HEK293 (cell line): ENCODE data around the gene HMG20A.

Experiments used
- YY1 ChIP-seq: fragments of 450-650 bp; formaldehyde crosslinking; IDR thresholded peaks from 2 replicates; pipeline ENCODE4 v1.5.1; 2018; ENCODE audit warnings: missing biosample characterization, missing genetic modification characterization
- ZBTB21 ChIP-seq: fragments of 450-650 bp; formaldehyde crosslinking; IDR thresholded peaks from 2 replicates; pipeline ENCODE4 v1.5.1; 2017; ENCODE audit warnings: missing biosample characterization, missing genetic modification characterization
- ZNF664 ChIP-seq: fragments of 450-650 bp; formaldehyde crosslinking; IDR thresholded peaks from 2 replicates; pipeline ENCODE4 v1.5.1; 2016; ENCODE audit warnings: missing biosample characterization, missing genetic modification characterization
- ZNF76 ChIP-seq: fragments of 450-650 bp; formaldehyde crosslinking; IDR thresholded peaks from 2 replicates; pipeline ENCODE4; 2016; ENCODE audit warnings: low read depth, missing biosample characterization, missing genetic modification characterization, borderline replicate concordance
- ZNF792 ChIP-seq: fragments of 450-650 bp; formaldehyde crosslinking; IDR thresholded peaks from 2 replicates; pipeline ENCODE4 v1.5.1; 2016; ENCODE audit warnings: missing biosample characterization, missing genetic modification characterization
- TF ChIP-seq, protein P1 (sequence below): fragments of 450-650 bp; formaldehyde crosslinking; IDR thresholded peaks from 2 replicates; pipeline ENCODE4 v1.5.1; 2016; ENCODE audit warnings: missing biosample characterization, missing genetic modification characterization
- TF ChIP-seq, protein P2 (sequence below): fragments of 450-650 bp; formaldehyde crosslinking; IDR thresholded peaks from 2 replicates; pipeline ENCODE4 v1.5.1; 2016; ENCODE audit warnings: missing biosample characterization, missing genetic modification characterization
- TF ChIP-seq, protein P3 (sequence below): fragments of 450-650 bp; formaldehyde crosslinking; IDR thresholded peaks from 2 replicates; pipeline ENCODE4 v1.5.1; 2017; ENCODE audit warnings: missing biosample characterization, missing genetic modification characterization

DNA sequence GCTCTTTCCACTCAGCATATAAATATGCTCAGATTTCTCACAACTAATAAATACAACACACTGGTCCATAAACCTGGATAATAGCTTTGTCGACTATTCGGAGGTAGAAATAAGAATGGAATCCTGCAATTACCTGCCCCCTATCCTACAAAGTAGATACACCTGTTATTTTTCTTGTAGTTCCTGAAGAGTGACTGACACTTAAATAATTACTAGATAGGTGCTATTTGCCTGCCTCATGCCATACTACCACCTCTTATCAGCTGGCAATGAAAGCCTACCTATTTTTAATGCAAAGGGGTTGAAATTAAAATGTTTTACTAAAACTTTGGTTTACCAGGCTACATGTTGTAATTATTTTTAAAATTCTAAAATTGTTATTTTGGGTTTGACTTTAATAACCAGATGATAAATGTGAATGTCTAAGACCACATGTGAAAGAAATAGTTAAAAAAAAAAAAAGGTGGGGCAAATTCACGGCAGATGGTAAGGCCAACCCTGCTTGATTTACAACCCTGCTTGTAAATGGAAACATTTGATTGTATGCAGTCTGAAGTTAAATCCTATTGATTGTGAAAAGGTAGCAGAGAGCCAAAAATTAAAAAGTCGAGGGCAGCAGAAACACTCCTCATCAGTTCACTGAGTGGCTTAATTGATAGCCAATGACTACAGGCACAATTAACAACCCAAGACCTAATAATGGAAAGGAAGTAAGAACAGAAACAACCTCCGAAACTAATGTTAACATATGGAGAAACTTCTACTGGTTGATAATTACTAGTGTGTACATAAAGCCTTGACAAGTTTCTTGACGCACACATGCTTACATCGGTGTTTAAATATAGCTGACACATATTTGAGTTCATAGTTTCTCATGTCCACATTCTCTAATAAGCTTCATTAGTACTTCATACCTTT, 9.7 kb upstream of the HMG20A start:
- no peak for TF ChIP-seq ZNF664 (tag by site-specific recombination)
- TF ChIP-seq, protein P1, sequence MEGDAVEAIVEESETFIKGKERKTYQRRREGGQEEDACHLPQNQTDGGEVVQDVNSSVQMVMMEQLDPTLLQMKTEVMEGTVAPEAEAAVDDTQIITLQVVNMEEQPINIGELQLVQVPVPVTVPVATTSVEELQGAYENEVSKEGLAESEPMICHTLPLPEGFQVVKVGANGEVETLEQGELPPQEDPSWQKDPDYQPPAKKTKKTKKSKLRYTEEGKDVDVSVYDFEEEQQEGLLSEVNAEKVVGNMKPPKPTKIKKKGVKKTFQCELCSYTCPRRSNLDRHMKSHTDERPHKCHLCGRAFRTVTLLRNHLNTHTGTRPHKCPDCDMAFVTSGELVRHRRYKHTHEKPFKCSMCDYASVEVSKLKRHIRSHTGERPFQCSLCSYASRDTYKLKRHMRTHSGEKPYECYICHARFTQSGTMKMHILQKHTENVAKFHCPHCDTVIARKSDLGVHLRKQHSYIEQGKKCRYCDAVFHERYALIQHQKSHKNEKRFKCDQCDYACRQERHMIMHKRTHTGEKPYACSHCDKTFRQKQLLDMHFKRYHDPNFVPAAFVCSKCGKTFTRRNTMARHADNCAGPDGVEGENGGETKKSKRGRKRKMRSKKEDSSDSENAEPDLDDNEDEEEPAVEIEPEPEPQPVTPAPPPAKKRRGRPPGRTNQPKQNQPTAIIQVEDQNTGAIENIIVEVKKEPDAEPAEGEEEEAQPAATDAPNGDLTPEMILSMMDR (tag by site-specific recombination), result no peak
- no peak for TF ChIP-seq ZBTB21
- TF ChIP-seq ZNF792 (tag by site-specific recombination), result no peak
- no peak for TF ChIP-seq ZNF76 (tag by site-specific recombination)
- no peak for TF ChIP-seq YY1 (tag by site-specific recombination)
- TF ChIP-seq, protein P2, sequence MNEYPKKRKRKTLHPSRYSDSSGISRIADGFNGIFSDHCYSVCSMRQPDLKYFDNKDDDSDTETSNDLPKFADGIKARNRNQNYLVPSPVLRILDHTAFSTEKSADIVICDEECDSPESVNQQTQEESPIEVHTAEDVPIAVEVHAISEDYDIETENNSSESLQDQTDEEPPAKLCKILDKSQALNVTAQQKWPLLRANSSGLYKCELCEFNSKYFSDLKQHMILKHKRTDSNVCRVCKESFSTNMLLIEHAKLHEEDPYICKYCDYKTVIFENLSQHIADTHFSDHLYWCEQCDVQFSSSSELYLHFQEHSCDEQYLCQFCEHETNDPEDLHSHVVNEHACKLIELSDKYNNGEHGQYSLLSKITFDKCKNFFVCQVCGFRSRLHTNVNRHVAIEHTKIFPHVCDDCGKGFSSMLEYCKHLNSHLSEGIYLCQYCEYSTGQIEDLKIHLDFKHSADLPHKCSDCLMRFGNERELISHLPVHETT (tag by site-specific recombination), result no peak
- TF ChIP-seq, protein P3, sequence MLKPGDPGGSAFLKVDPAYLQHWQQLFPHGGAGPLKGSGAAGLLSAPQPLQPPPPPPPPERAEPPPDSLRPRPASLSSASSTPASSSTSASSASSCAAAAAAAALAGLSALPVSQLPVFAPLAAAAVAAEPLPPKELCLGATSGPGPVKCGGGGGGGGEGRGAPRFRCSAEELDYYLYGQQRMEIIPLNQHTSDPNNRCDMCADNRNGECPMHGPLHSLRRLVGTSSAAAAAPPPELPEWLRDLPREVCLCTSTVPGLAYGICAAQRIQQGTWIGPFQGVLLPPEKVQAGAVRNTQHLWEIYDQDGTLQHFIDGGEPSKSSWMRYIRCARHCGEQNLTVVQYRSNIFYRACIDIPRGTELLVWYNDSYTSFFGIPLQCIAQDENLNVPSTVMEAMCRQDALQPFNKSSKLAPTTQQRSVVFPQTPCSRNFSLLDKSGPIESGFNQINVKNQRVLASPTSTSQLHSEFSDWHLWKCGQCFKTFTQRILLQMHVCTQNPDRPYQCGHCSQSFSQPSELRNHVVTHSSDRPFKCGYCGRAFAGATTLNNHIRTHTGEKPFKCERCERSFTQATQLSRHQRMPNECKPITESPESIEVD (tag by site-specific recombination), result no peak
